ENCODE measurements around the gene XRRA1. TPM values are rescaled to one million over a fixed set of nuclear protein-coding genes. Genes with fewer than 3 reads are reported as not detected.

XRRA1 gene
- total RNA-seq, 1 experiment from 2014 or later: 17.3 TPM

DNA sequence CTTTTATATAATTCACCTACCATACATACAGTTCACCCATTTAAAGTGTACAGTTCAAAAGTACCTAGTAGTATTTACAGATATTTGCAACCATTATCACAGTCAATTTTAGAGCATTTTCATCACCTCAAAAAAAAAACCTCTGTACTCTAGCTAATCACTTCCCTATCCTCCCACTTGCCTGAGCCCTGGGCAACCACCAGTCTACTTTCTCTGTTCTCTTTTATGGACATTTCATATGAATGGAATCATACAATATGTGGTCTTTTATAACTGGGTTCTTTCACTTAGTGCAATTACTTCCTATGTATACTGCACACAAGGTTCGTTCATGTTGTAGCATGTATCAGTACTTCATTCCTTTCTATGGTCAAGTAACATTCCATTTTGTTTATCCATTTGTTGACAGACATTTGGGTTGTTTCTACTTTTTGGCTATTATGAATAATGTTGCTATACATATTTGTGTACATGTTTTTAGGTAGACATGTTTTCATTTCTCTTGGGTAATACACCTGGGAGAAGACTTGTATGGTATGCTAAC lies 22.0 kb upstream of the XRRA1 start:
- no peaks in the 10 kb centered on the region for H3K4me1 ChIP-seq (ENCODE audit: control insufficient read depth in 1 of 2, insufficient read depth in 2 of 2, low read length in 2 of 2)
- CTCF ChIA-PET: no interaction called here
- no peak for DNase-seq (ENCODE audit: low read depth, low spot score)
- H2AFZ ChIP-seq (ENCODE audit: low read depth, low read length, poor library complexity, severe bottlenecking): no peak overlapping the region
- POLR2A ChIA-PET: no interaction called here
- no peak for TF ChIP-seq ZFX (IDR thresholded peaks at IDR 0.05)
- TF ChIP-seq EZH2 (IDR thresholded peaks at IDR 0.05): no peak
- no peak for TF ChIP-seq CTCF (IDR thresholded peaks at IDR 0.05 in 2 of 3, conservative IDR thresholded peaks at IDR 0.05 in 1 of 3; ENCODE audit: borderline replicate concordance in 1 of 3, insufficient read depth in 1 of 3, low read depth in 2 of 3, low read length in 2 of 3)
- no peak for TF ChIP-seq POLR2AphosphoS5 (IDR thresholded peaks at IDR 0.05; ENCODE audit: low read depth, low read length)
- no peak for TF ChIP-seq TCF7L2 (IDR thresholded peaks at IDR 0.05; ENCODE audit: borderline replicate concordance, extremely low read depth, insufficient read depth, insufficient read length)
- no peak for TF ChIP-seq POLR2A (IDR thresholded peaks at IDR 0.05; ENCODE audit: borderline replicate concordance, extremely low read depth, insufficient read depth, insufficient read length)
- TF ChIP-seq JUND (IDR thresholded peaks at IDR 0.05): no peak
- no peak for TF ChIP-seq SIN3A (IDR thresholded peaks at IDR 0.05; ENCODE audit: low read depth)
- no peak for TF ChIP-seq EGR1 (IDR thresholded peaks at IDR 0.05; ENCODE audit: low read depth)
- no peak for TF ChIP-seq SRF (IDR thresholded peaks at IDR 0.05; ENCODE audit: low read depth)
- no peak for TF ChIP-seq ELF1 (IDR thresholded peaks at IDR 0.05; ENCODE audit: borderline replicate concordance, low read depth)
- TF ChIP-seq REST (IDR thresholded peaks at IDR 0.05; ENCODE audit: low read depth): no peak
- TF ChIP-seq MAX (IDR thresholded peaks at IDR 0.05): no peak
- no peak for TF ChIP-seq RAD21 (IDR thresholded peaks at IDR 0.05; ENCODE audit: low read depth)
- no peaks in the 10 kb centered on the region for H3K9me2 ChIP-seq (ENCODE audit: insufficient read depth)
- H3K9ac ChIP-seq (ENCODE audit: low read length): no peak overlapping the region
- H3K27me3 ChIP-seq (ENCODE audit: insufficient read depth, low read length): no peaks in the 10 kb centered on the region
- H3K9me3 ChIP-seq (ENCODE audit: control insufficient read depth in 1 of 2, insufficient read depth in 1 of 2, low read depth in 1 of 2, low read length in 2 of 2): no peaks in the 10 kb centered on the region
- ATAC-seq: no peak
- intact Hi-C loops (cut with micrococcal nuclease): no loop called here
- H4K20me1 ChIP-seq (ENCODE audit: insufficient read depth): 0 out of 2 replicates have a peak, but pooled peaks cover 4% of the 10 kb centered on the region
- RAD21 ChIA-PET (ENCODE audit: low non-redundant PET in 1 of 2, low total read pairs in 2 of 2, uncharacterized antibody in 2 of 2, unreplicated experiment in 2 of 2): no interaction called here
- no peak overlapping the region for H3K4me2 ChIP-seq (ENCODE audit: low read length)
- no TSS peak for BruUV-seq (replicated peaks)
- H3K79me2 ChIP-seq (ENCODE audit: insufficient read depth, low read length): peaks cover 23% of the 10 kb centered on the region
- H3K27ac ChIP-seq (ENCODE audit: low read depth, low read length): no peak overlapping the region
- H3K36me3 ChIP-seq (ENCODE audit: control insufficient read depth in 1 of 2, insufficient read depth in 2 of 2, low read length in 2 of 2): peaks cover 4 to 23% of the 10 kb centered on the region in 2 experiments; a peak in 3 of 4 replicates
- no peak overlapping the region for H3K4me3 ChIP-seq (replicated peaks in 1 of 2; ENCODE audit: low read depth in 1 of 2, low read length in 2 of 2)
